ENCODE data around the gene ACIN1. TPM values are rescaled to one million over a fixed set of nuclear protein-coding genes. Genes with fewer than 3 reads are reported as not detected.
A peak's percentile ranks its signal among the peaks of the same experiment; 100 is the strongest.

The ACIN1 gene
- total and polyA plus RNA-seq, 2 of the 13 experiments (the other 11 are each of a cell fraction or from before 2014, with no cell fraction given), result 165 to 183 TPM

DNA sequence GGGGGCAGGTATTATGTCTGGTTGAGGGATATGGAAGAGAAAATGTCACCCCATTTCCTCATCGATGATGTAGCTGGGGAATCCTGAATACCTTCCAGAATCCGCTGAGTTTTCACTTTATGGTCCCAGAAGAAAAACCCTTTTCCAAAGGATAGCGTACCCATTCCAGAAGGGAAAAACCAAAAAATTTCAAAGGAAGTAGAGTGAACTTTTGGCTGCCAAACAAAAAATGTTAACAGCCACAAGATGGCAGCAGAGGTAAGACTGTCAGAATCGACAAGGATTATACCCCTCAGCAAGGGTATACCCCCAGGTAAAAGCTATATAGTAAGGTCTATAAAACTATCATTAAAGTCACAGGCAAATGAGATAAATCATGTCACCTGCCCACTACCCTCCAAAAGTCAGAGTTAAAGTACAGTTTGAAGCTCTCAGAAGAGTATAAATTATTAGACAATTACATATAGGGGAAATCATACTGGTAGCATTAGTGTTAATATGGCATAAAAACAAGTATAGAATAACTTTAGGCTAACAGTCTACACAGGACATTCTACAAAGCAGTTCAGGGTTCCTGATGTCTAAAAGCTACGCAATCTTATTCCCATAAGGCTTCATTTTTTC, 18.0 kb downstream of the ACIN1 start (continued):
- TF ChIP-seq IKZF1 (IDR thresholded peaks at IDR 0.05) (no peak), ZNF547 (CRISPR knock-in tag; IDR thresholded peaks at IDR 0.05) (no peak), ZSCAN25 (CRISPR knock-in tag; IDR thresholded peaks at IDR 0.05) (peak; percentile 43; the same call in 1 of the 2 replicates), KDM6A (CRISPR knock-in tag; IDR thresholded peaks at IDR 0.05; ENCODE audit: low read depth) (no peak), ZNF879 (CRISPR knock-in tag; IDR thresholded peaks at IDR 0.05) (no peak), SALL1 (CRISPR knock-in tag; IDR thresholded peaks at IDR 0.05) (no peak), ZNF567 (CRISPR knock-in tag; IDR thresholded peaks at IDR 0.05; ENCODE audit: borderline replicate concordance) (no peak), ZIK1 (CRISPR knock-in tag; IDR thresholded peaks at IDR 0.05; ENCODE audit: borderline replicate concordance, low read depth) (no peak), WIZ (CRISPR knock-in tag; IDR thresholded peaks at IDR 0.05) (no peak), KLF16 (CRISPR knock-in tag; IDR thresholded peaks at IDR 0.05) (0 out of 4 replicates have a peak, but pooled peaks of 1 of the 2 experiments have one; percentile 17), ZNF432 (CRISPR knock-in tag; IDR thresholded peaks at IDR 0.05; ENCODE audit: borderline replicate concordance) (no peak), GPN1 (CRISPR knock-in tag; IDR thresholded peaks at IDR 0.05; ENCODE audit: borderline replicate concordance) (no peak), RBM22 (optimal IDR thresholded peaks at IDR 0.05; ENCODE audit: low read length) (no peak), ZFP1 (CRISPR knock-in tag; IDR thresholded peaks at IDR 0.05) (no peak), NR2C2 (CRISPR knock-in tag; IDR thresholded peaks at IDR 0.05; ENCODE audit: borderline replicate concordance) (peak; percentile 28; the same call in 1 of the 2 replicates), ZNF136 (CRISPR knock-in tag; IDR thresholded peaks at IDR 0.05; ENCODE audit: low read depth) (peak; percentile 45; the same call in 1 of the 2 replicates), PPARG (CRISPR knock-in tag; conservative IDR thresholded peaks at IDR 0.05) (peak; percentile 32; the same call in 1 of the 2 replicates), TBX2 (CRISPR knock-in tag; IDR thresholded peaks at IDR 0.05; ENCODE audit: borderline replicate concordance) (no peak), ZNF543 (CRISPR knock-in tag; IDR thresholded peaks at IDR 0.05) (no peak; the same call in 1 of the 2 replicates), XRCC5 (optimal IDR thresholded peaks at IDR 0.05; ENCODE audit: low read length) (peak; percentile 53), ZNF44 (CRISPR knock-in tag; IDR thresholded peaks at IDR 0.05) (0 out of 2 replicates have a peak, but pooled peaks have one; percentile 30), NFKB2 (CRISPR knock-in tag; IDR thresholded peaks at IDR 0.05; ENCODE audit: borderline replicate concordance) (no peak), ZNF256 (CRISPR knock-in tag; conservative IDR thresholded peaks at IDR 0.05) (no peak), MTF2 (CRISPR knock-in tag; IDR thresholded peaks at IDR 0.05; ENCODE audit: borderline replicate concordance) (no peak; the same call in 1 of the 2 replicates)
- TF ChIP-seq, protein P1, sequence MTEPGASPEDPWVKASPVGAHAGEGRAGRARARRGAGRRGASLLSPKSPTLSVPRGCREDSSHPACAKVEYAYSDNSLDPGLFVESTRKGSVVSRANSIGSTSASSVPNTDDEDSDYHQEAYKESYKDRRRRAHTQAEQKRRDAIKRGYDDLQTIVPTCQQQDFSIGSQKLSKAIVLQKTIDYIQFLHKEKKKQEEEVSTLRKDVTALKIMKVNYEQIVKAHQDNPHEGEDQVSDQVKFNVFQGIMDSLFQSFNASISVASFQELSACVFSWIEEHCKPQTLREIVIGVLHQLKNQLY (CRISPR knock-in tag; IDR thresholded peaks at IDR 0.05), result no peak
- TF ChIP-seq, protein P2, sequence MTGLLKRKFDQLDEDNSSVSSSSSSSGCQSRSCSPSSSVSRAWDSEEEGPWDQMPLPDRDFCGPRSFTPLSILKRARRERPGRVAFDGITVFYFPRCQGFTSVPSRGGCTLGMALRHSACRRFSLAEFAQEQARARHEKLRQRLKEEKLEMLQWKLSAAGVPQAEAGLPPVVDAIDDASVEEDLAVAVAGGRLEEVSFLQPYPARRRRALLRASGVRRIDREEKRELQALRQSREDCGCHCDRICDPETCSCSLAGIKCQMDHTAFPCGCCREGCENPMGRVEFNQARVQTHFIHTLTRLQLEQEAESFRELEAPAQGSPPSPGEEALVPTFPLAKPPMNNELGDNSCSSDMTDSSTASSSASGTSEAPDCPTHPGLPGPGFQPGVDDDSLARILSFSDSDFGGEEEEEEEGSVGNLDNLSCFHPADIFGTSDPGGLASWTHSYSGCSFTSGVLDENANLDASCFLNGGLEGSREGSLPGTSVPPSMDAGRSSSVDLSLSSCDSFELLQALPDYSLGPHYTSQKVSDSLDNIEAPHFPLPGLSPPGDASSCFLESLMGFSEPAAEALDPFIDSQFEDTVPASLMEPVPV (CRISPR knock-in tag; IDR thresholded peaks at IDR 0.05), result no peak
- TF ChIP-seq, protein P3, sequence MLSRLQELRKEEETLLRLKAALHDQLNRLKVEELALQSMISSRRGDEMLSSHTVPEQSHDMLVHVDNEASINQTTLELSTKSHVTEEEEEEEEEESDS (CRISPR knock-in tag; IDR thresholded peaks at IDR 0.05; ENCODE audit: borderline replicate concordance), result 0 out of 2 replicates have a peak, but pooled peaks have one; percentile 49
- TF ChIP-seq, protein P4, sequence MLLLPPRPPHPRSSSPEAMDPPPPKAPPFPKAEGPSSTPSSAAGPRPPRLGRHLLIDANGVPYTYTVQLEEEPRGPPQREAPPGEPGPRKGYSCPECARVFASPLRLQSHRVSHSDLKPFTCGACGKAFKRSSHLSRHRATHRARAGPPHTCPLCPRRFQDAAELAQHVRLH (CRISPR knock-in tag; IDR thresholded peaks at IDR 0.05; ENCODE audit: borderline replicate concordance, low read depth), result no peak
- TF ChIP-seq, protein P5, sequence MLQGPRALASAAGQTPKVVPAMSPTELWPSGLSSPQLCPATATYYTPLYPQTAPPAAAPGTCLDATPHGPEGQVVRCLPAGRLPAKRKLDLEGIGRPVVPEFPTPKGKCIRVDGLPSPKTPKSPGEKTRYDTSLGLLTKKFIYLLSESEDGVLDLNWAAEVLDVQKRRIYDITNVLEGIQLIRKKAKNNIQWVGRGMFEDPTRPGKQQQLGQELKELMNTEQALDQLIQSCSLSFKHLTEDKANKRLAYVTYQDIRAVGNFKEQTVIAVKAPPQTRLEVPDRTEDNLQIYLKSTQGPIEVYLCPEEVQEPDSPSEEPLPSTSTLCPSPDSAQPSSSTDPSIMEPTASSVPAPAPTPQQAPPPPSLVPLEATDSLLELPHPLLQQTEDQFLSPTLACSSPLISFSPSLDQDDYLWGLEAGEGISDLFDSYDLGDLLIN (CRISPR knock-in tag; IDR thresholded peaks at IDR 0.05; ENCODE audit: borderline replicate concordance), result no peak

All from HepG2 (cell line).